Measurements from ENCODE around the gene OR10A4. TPM values are rescaled to one million over a fixed set of nuclear protein-coding genes. Genes with fewer than 3 reads are reported as not detected.

OR10A4 gene
- total and polyA plus RNA-seq, 9 donors = not detected

DNA sequence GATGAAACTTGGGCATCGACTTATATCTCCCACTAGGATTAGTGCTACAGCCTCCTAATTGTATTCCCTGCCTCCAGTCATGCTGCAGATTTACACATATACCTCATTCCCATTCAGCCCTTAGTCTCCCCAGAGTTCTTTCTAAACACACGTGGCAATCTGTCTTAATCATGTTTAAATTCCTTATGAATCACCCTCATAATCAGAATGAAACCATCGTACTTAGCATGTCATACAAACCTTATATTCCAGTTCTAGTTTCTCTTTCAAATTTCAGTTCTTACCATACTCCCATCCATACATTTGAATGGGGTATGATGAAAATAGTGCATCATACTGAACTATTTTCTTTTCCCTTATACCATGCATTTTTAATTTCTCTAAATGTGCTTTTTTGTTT lies 19.6 kb upstream of the OR10A4 start:
- Histone ChIP-seq H3K27me3 (no peaks in the 10 kb centered on the region), H3K27ac (no peak overlapping the region), H3K36me3 (no peaks in the 10 kb centered on the region), H3K9me3 (no peaks in the 10 kb centered on the region), H3K4me3 (no peak overlapping the region), H3K4me1 (ENCODE audit: insufficient read depth) (no peaks in the 10 kb centered on the region)
- intact Hi-C loops (cut with DNase I) = no loop called here
- WGBS, 3 donors = 33 to 53% (median 49%) methylated on average over 3 of the region's 3 CpGs
- no peak for TF ChIP-seq EP300 (IDR thresholded peaks at IDR 0.05)
- no peak for TF ChIP-seq CTCF (IDR thresholded peaks at IDR 0.05)
- TF ChIP-seq POLR2A (IDR thresholded peaks at IDR 0.05) = no peak
- no peak for DNase-seq

GRCh38 chr11:6862961-6863360 lies 13.5 kb upstream of the OR10A4 start, which contains the start of gene OR10A2:
Gene OR10A2 (plus strand): TSS chr11:6863057. CDS start chr11:6869755, 6,698 bp downstream.
- intact Hi-C loops (cut with DNase I) = no loop called here
- Histone ChIP-seq H3K4me1 (ENCODE audit: insufficient read depth) (no peaks in the 10 kb centered on the region), H3K36me3 (no peaks in the 10 kb centered on the region), H3K9me3 (no peaks in the 10 kb centered on the region), H3K27ac (no peak within 1 kb of the TSS), H3K4me3 (no peak within 1 kb of the TSS), H3K27me3 (no peaks in the 10 kb centered on the region)
- no peak for TF ChIP-seq EP300 (IDR thresholded peaks at IDR 0.05)
- TF ChIP-seq CTCF (IDR thresholded peaks at IDR 0.05) = no peak
- TF ChIP-seq POLR2A (IDR thresholded peaks at IDR 0.05) = no peak
- no peak for DNase-seq
- WGBS, 3 donors = 43 to 52% (median 49%) methylated on average over 1 of the region's 1 CpG

DNA sequence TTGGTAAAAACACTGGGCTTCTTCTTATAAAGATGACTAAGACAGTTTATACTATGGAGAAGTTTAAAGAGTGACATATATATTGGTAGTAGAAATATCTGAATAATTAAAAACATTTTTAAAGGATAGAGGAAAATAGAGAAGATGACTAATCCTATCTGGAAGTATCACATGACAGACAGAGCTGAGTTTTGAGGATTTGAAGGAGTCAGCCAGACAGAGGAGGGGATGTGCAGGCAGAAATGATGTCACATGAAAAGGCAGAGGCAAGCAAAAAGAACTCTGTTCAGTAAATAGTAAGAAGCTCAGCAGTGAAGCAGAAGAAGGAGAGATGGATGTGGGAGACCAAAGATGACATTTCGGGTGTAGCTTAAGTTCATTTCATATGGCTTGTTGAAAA lies 12.0 kb upstream of the OR10A4 start:
- TF ChIP-seq CTCF (IDR thresholded peaks at IDR 0.05) (no peak), POLR2A (IDR thresholded peaks at IDR 0.05) (no peak), EP300 (IDR thresholded peaks at IDR 0.05) (no peak)
- WGBS, 3 donors = 84 to 89% (median 87%) methylated on average over 1 of the region's 1 CpG
- H3K27ac ChIP-seq = no peak overlapping the region
- H3K4me1 ChIP-seq (ENCODE audit: insufficient read depth) = no peaks in the 10 kb centered on the region
- H3K9me3 ChIP-seq = no peaks in the 10 kb centered on the region
- no peak overlapping the region for H3K4me3 ChIP-seq
- H3K36me3 ChIP-seq = no peaks in the 10 kb centered on the region
- H3K27me3 ChIP-seq = no peaks in the 10 kb centered on the region
- DNase-seq = no peak
- intact Hi-C loops (cut with DNase I) = no loop called here

DNA sequence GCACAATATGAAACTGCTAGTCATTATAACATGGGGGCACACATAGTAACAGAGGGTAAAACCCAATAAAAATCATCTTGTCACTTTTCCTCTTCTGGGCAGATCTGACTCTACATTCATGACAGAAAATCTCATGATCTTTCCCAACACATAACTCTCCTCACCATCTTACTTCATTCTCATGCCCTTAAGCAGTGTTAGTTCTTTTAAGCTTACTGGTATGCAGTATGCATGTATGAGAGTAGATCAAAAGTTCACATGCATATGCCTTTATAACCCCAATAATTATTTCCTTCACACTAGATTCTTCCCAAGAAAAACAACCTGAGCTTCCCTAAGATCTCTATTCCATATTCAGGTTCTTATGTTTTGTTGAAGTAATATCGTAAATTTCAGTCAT lies 5.1 kb upstream of the OR10A4 start:
- intact Hi-C loops (cut with DNase I) = no loop called here
- Histone ChIP-seq H3K9me3 (no peaks in the 10 kb centered on the region), H3K27ac (no peak overlapping the region), H3K4me3 (no peak overlapping the region), H3K4me1 (ENCODE audit: insufficient read depth) (no peaks in the 10 kb centered on the region), H3K36me3 (no peaks in the 10 kb centered on the region), H3K27me3 (no peaks in the 10 kb centered on the region)
- WGBS, 3 donors = 80 to 86% (median 81%) methylated on average over 1 of the region's 1 CpG
- TF ChIP-seq CTCF (IDR thresholded peaks at IDR 0.05) = no peak
- TF ChIP-seq EP300 (IDR thresholded peaks at IDR 0.05) = no peak
- no peak for TF ChIP-seq POLR2A (IDR thresholded peaks at IDR 0.05)
- no peak for DNase-seq

Data from ovary (tissue), 9 donors.